Tibial nerve (tissue), 3 donors: ENCODE results near the gene LRRC8D.
"Not testable (repeated sequence)": the region's sequence is repeated elsewhere in the genome, so short reads cannot be mapped to it uniquely, and the experiment has no call there.

ENCODE experiments used
- POLR2A ChIP-seq, 2 donors: fragments of 450-650 bp; IDR thresholded peaks; one replicate each; pipeline ENCODE4 v1.6.1; 2017; ENCODE audit warnings: antibody characterized with exemption in 2 of 2, mild to moderate bottlenecking in 2 of 2, moderate library complexity in 2 of 2
- TF ChIP-seq, protein P1 (sequence below), 5 experiments: fragments of 200-600 bp in 3 of 5; fragments of 450-650 bp in 2 of 5; sonication (generic) in 3 of 5; IDR thresholded peaks; one replicate each; pipeline ENCODE4 v1.5.1; 2016 to 2019; ENCODE audit warnings: antibody characterized with exemption in 5 of 5, mild to moderate bottlenecking in 3 of 5, moderate library complexity in 2 of 5

DNA sequence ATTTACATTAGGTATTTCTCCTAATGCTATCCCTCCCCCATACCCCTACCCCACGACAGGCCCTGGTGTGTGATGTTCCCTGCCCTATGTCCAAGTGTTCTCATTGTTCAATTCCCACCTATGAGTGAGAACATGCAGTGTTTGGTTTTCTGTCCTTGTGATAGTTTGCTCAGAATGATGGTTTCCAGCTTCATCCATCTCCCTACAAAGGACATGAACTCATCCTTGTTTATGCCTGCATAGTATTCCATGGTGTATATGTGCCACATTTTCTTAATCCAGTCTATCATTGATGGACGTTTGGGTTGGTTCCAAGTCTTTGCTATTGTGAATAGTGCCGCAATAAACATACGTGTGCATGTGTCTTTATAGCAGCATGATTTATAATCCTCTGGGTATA lies 25.3 kb upstream of the LRRC8D start:
- TF ChIP-seq POLR2A (IDR thresholded peaks at IDR 0.05), result not testable (repeated sequence)
- TF ChIP-seq, protein P1, sequence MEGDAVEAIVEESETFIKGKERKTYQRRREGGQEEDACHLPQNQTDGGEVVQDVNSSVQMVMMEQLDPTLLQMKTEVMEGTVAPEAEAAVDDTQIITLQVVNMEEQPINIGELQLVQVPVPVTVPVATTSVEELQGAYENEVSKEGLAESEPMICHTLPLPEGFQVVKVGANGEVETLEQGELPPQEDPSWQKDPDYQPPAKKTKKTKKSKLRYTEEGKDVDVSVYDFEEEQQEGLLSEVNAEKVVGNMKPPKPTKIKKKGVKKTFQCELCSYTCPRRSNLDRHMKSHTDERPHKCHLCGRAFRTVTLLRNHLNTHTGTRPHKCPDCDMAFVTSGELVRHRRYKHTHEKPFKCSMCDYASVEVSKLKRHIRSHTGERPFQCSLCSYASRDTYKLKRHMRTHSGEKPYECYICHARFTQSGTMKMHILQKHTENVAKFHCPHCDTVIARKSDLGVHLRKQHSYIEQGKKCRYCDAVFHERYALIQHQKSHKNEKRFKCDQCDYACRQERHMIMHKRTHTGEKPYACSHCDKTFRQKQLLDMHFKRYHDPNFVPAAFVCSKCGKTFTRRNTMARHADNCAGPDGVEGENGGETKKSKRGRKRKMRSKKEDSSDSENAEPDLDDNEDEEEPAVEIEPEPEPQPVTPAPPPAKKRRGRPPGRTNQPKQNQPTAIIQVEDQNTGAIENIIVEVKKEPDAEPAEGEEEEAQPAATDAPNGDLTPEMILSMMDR (IDR thresholded peaks at IDR 0.05), result not testable (repeated sequence)
